HG03064 (cell line): ENCODE results near the gene AVL9.

Experiments used
- ATAC-seq: cut with Tn5 transposase; IDR thresholded peaks from one replicate; pipeline ENCODE4 v1.9.1; 2021; ENCODE audit warnings: low read depth; ENCODE audit not compliant: unreplicated experiment

Gene AVL9

DNA sequence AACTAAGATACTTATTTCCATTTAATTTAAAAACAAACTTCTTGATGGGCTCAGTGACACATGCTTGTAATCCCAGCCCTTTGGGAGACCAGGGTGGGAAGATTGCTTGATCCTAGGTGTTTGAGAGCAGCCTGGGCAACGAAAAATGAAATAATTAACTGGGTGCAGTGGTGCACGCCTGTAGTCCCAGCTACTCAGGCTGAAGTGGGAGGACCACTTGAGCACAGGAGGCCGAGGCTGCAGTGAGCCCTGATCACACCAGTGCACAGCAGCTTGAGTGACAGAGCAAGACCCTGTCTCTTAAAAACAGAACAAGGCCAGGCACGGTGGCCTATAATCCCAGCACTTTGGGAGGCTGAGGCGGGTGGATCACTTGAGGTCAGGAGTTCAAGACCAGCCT, 37.4 kb downstream of the AVL9 start:
- ATAC-seq: no peak

DNA sequence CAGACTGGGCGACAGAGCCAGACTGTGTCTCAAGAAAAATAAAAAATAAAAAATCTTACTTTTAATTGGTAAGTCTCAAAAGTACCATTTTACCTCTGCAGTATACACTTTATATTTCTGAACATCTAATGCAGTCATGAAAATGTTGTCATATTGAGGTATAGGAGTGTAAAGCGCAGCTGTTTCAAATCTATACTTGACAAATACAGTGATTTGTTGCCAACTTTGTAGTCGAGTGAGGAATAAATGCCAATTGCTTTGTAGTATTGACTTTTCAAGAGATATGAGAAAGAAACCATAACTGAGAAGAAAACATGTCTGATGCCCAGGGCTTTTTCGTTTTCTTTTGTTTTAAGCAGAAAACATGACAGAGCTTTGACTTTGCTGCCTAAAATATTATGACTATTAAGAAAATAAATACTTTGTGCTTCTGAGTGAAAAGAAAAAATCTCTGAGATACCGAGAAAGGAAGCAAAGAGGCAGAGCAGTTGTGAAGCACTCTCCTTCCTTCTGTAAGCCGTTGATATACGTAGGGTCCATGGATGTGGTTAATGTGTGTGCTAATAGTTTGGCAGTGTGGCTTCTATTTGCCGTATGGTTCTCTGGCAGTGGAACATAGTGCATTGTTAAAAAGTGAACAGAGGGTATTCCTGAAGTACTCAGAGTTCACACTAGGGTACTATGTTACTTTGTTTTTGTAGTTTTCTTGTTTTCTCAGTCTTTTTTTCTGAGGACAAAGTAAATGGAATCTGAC, 38.2 kb downstream of the AVL9 start:
- ATAC-seq: no peak

DNA sequence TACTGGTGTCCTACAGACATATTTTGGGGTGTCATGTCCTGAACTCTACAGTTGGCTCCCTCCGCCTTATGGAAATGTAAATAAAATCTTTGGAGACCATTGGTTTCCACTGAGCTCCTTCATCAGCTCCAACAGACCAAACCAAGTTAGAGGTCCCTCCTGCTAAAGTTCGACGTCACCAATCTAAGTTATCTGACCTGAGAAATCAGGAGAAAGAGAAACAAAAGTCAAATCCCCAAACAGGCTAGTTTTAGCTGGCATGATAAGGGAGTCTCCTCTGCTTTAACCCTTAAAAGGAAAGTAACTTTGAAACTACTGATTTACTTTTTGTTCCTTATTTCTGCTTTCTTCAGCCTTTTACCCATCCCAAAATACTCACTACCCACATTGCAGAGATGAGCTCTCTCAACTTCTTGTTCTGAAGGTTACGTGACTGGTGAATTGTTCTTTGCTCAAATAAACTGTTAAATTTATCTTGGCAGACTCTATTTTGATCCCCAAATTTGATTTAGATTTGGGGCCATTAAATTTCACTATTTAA, 39.9 kb downstream of the AVL9 start:
- no peak for ATAC-seq

- ATAC-seq: no peak
Observed at GRCh38 chr7:32536016-32536415, 40.7 kb downstream of the AVL9 start.

DNA sequence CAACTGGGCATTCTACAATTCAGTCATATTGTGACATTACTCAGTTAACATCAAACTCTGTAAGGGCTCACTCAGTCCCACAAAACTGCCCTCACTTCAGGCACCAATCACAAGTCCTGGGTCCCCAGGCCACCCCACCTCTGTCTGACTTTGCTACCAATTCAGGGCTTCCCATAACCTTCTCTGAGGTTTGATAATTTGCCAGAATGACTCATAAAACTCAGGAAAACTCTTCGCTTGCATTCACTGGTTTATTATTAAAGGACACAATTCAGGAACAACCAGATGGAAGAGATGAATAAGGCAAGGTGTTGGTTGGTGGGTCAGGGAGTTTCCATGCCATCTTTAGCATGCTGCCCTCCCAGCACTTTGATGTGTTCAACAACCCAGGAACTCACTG, 41.3 kb downstream of the AVL9 start:
- no peak for ATAC-seq

- no peak for ATAC-seq
Observed at GRCh38 chr7:32537760-32538159, 42.5 kb downstream of the AVL9 start.

GRCh38 chr7:32539366-32539765, 44.1 kb downstream of the AVL9 start:
- ATAC-seq: no peak

- ATAC-seq: no peak
Observed at GRCh38 chr7:32539919-32540531, 44.7 kb downstream of the AVL9 start.

GRCh38 chr7:32542595-32542994, 47.3 kb downstream of the AVL9 start:
- no peak for ATAC-seq

DNA sequence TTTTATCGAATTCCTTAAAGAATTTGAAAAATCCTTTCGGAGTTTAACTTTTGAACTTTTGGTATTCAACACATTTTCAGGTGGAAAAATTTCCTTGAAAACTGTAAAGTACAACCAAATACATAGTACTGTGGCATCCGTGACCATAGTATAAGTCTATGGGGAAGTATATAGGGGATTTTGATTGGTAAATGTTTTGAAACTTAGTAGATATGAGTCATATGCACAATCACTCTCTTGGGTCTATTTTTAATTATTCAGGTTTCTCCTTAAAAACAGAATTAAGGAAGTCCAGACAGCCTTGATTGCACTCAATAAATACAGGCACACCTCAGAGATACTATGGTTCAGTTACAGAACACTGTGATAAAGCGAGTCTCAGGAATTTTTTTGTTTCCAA, 64.2 kb downstream of the AVL9 start:
- ATAC-seq: no peak

DNA sequence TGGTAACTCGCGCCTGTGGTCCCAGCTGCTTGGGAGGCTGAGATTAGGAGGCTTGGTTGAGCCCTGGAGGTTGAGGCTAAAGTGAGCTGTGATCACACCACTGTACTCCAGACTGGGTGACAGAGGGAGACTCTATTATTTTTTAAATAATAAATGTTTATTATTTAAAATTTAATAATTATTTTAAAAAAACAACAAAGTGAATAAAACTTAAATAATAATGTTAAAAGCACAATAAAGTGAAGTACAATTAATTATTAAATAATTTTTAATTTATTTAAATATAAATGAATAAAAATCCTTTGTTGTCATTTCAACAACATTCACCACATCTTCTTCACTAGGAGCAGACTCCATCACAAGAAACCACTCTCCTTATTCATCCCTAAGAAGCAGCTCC, 64.8 kb downstream of the AVL9 start:
- ATAC-seq: no peak

DNA sequence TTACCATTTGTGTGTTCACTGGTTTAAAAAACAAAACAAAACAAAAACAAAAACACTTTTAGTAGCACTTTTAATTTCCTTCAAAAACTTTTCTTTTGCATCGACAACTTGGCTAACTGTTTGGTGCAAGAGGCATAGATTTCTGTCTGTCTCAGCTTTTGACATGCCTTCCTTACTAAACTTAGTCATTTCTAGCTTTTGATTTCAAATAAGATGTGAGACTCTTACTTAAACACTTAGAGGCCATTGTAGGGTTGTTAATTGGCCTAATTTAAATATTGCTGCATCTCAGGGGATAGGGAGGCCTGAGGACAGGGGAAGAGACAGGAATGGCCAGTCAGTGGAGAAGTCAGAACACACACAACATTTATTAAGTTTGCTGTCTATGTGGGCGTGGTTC, 66.3 kb downstream of the AVL9 start:
- no peak for ATAC-seq

GRCh38 chr7:32564542-32564941, 69.3 kb downstream of the AVL9 start:
- no peak for ATAC-seq

GRCh38 chr7:32569388-32570289, 74.3 kb downstream of the AVL9 start:
- no peak for ATAC-seq

DNA sequence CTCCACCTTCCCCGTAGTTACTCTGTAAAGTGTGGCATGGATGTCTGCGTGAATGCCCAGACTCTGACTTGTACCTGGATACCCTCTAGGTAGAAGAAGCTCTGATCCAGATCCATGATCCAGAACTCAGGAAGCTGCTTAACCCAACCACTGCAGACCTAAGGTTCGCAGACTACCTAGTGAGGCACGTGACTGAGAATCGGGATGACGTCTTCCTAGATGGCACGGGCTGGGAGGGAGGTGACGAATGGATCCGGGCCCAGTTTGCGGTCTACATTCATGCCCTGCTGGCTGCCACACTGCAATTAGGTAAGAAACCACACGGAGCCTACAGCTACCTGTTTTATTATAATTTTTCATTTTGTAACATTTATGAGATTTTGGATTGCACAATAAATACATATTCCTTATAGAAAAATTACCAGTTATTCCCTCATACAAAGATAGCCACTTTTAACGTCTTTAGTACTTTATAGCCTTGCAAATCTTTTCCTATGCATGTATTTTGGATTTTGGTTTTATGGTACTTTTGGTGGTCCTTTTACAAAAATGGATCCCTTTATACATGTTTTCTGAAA, 77.9 kb downstream of the AVL9 start:
- ATAC-seq: no peak

DNA sequence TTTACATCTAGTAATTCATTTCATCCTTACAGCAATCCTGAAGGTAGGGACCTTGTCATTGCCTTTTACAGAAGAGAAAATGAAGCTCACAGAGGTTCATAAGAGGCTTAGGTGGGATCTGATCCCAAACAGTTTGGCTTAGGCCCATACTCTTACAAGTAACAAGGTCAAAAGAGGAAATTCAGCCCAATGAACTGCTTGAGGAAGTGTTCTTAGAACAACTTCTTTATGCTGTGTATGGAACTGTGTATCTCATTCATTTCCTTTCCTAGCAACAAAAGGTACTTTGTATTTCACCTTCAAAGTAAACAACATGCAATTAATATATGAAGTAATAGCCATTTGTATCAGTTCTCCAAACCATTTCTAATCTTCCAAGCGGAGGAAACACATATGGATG, 79.3 kb downstream of the AVL9 start:
- no peak for ATAC-seq

- ATAC-seq: no peak
Observed at GRCh38 chr7:32577421-32577820, 82.1 kb downstream of the AVL9 start.

GRCh38 chr7:32579776-32580175, 84.5 kb downstream of the AVL9 start:
- no peak for ATAC-seq

- no peak for ATAC-seq
Observed at GRCh38 chr7:32580646-32581045, 85.4 kb downstream of the AVL9 start.

DNA sequence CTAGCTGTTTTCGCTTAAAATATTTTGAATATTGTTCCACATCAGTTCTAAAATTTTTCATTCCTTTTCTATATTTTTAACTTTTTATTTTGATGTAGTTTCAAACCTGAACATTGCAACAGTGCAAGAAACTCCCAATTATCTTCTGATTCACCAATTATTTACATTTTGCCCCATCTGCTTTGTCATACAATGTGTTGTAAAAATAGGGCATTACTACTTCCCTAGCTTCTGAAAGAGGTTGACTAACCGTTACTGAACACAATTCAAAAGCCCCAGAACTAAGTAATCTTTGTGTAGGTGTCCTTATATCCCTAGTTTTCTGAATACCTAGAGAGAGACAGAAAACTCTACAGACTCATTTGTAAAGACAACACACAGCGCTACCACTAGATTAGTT, 86.7 kb downstream of the AVL9 start:
- ATAC-seq: no peak

GRCh38 chr7:32583791-32584190, 88.5 kb downstream of the AVL9 start:
- ATAC-seq: no peak
